HG03354 (cell line): ENCODE measurements around the gene SLAMF1.
A peak's percentile ranks its signal among the peaks of the same experiment; 100 is the strongest.
"Not testable (repeated sequence)": the region's sequence is repeated elsewhere in the genome, so short reads cannot be mapped to it uniquely, and the experiment has no call there.

Experiments
- ATAC-seq: cut with Tn5 transposase; IDR thresholded peaks from one replicate; pipeline ENCODE4 v1.9.1; 2021; ENCODE audit warnings: mild to moderate bottlenecking; ENCODE audit not compliant: unreplicated experiment, poor library complexity, severe bottlenecking

SLAMF1 gene

DNA sequence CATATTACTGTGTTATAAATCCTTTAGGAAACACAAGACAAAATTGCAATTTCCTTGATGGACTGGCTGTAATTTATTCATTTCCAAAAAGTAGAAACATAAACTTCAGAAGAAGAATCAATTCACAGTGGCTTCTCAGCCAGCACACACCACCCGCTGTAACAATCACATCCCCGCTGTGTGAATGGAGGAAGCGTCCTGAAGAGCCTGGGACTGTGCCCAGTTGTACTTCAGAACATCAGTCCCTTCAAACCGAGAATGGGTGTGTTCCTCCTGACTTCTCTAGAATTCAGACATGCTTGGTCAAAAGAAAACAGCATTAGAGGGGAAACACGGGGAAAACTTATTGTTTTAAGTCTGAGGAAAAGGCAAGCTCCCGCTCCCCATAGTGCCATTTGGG lies 38.8 kb downstream of the SLAMF1 start:
- no peak for ATAC-seq

DNA sequence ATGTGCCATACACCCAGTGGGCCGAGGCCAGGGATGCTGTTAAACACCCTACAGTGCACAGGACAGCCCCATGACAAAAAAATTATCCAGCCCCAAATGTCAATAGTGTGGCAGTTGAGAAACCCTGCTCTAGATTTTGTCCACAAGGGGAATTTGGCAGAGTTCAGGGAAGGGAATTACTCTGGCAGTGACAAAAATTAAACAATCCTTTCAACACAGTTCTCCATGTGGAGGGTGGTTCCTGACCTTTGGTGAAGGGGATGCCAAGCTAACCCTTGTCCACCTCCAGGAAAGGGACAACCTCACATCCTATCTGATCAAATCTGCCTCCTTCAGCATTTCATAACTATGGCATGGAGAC lies 39.2 kb downstream of the SLAMF1 start:
- ATAC-seq, result no peak

DNA sequence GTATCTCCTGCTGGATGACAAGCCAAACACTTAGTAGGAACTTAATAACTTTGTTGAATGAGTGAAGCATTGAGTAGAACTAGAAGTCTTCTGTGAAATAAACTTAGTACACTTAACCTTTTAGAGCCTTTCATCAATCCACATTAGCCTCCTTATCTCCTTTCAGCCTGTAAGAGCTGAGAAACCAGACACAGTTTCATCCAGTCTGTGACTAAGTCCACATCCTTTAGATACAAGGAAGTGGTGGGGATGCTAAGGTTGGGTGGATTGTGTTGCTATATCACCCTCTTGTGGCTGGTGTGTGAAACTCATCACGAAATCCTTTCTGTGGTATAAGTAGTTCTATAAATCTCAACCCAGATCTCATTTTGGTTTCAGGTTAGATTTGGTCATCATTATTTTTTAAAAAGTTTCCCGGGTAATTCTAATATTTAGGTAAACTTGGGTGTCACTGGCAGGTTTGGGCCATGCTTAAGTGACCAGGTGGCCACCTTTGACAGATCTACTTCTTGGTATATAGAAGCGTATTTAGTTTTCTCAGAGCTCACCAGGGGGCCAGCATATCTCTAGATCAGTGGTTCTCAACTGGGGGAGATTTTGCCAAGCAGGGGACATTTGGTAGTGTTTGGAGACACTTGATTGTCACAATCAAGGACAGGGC lies 39.7 kb downstream of the SLAMF1 start:
- peak; percentile 74 for ATAC-seq

DNA sequence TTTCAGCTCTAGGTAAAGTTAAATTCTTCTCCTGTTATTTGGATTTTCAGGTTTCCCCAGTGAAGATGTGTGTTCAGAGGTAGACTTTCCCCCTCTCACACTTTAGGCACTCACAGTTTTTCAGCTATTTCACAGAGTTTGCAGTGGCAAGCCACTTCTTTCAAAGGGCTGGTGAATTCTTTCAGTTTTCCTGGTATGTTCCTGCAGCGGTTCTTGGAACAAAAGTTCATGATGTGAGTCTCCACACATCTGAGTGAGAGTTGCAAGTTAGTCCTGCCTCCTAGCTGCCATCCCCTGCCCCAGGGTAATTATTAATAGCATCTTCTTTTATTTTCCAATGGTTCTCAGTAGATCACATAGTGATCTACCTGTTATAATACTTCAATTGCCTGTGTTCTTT lies 40.2 kb downstream of the SLAMF1 start:
- peak; percentile 8 for ATAC-seq

DNA sequence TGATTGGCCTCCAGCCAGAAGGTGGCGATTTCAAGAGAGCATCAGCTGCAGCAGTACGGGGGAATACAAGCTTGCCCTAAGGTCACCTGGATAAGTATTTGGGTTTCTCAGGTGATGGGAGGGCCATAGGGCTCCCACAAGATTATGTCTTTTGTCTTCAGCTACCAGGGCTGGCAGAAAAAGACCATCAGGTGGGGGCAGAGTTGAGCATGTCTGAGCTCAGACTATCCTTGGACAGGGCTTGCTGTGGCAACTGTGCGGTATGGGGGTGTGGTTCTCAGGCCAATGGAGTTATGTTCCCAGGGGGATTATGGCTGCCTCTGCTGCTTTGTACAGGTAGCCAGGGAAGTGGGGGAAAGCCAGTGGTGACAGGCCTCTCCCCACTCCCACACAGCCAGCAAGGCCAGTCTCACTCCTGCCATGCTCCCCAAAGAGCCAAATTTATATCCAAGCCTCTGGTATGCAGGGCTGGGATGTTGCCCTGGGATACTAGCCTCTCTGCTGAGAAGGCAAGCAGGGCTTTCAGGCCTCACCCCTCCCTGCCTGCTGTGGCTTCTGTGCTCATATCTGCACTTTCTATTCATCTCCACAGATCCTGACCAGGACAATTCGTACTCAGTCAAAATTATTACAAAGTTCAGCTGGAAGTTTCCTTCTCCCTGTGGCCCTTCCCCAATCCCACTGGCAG lies 40.9 kb downstream of the SLAMF1 start:
- ATAC-seq, result no peak

DNA sequence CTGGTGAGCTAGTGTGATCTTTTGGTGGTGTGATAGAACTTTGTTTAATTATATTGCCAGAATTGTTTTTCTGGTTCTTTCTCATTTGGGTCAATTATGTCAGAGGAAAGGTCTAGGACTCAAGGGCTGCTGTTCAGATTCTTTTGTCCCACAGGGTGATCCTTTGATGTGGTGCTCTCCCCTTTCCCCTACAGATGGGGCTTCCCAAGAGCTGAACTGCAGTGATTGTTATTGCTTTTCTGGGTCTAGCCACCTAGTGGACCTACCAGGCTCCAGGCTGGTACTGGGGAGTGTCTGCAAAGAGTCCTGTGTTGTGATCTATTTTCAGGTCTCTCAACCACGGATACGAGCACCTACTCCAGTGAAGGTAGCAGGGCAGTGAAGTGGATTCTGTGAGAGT lies 41.6 kb downstream of the SLAMF1 start:
- ATAC-seq, result no peak

DNA sequence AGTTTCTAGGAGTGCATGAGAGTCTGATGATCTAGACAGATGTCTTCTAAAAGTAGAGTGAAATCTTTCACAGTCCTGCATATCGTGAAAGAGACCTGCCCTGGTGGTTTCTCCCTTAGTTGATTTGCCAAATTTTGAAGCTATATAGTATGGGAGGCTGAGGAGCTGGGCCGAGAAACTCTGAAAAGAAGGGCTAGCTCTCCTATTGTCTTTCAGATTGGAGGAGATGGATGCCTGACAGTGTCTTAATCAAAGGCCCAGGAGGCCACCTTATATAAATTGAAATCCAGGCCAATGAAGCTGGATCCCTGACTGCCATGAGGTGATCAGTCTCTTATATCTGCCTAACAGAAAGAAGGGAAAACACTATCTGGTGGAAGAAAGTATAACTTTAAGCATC lies 49.1 kb downstream of the SLAMF1 start:
- ATAC-seq, result no peak

DNA sequence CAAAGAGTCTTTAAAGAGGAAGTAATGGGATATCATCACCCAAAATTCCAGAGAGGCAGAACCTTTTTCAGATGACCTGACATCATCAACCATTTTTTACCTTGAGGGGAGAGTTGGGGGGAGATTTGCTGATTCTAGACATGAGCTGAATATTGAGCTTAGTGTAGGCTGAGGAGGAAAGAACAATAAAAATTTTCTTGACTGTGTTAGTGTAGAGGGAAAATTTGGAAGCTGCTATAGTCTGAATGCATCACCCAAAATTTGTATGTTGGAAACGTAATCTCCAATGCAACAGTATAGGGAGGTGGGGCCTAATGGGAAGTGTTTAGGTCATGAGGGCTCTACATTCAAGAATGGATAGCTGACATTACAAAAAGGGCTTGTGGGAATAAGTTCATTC lies 49.8 kb downstream of the SLAMF1 start:
- ATAC-seq, result no peak

DNA sequence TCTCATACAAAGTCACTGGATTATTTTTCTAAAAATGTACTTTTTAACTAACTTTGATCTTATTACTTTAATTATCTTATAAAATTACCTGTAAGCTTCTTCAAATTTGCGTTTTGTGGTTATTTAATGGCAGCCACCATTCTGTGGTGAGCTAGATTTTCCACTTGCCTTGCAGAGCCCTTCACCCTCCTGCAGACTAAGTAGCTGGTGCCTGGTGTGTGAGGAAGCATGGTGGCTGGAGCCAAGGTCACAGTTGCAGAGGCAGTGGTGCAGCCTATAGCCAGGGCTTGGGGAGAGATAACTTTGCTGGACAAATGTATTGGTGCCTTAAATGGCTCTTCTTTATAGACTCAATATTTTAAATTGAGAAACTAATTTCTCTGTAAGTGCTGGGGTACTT lies 56.4 kb downstream of the SLAMF1 start:
- no peak for ATAC-seq

DNA sequence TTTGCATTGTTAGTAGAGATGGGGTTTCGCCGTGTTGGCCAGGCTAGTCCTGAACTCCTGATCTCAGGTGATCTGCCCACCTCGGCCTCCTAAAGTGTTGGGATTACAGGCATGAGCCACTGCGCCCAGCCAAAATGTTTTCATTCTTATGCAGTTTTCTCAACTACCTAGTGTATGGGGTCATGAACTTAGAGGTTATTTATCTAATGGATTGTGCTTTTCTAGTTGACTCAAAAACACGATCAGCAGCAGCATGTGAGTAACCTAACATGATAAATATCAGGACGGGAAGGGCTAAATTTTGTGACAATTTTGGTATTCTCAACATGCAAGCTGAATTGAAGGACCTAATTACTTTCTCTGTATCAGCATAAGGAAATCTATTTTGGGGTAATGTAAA lies 58.4 kb downstream of the SLAMF1 start:
- ATAC-seq, result no peak

DNA sequence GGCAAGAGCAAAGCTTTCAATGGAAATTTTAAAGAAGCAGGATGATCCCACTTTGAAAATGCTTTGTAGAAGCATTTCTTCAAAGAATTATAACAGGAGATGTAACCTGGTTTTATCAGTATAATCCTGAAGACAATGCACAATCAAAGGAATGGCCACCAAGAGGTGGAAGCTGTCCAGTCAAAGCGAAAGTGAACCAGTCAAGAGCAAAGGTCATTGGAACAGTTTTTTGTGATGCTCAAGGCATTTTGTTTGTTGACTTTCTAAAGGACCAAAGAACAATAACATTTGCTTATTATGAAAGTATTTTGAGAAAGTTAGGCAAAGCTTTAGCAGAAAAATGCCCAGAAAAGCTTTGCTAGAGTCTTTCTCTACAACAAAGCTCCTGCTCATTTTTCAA lies 62.1 kb downstream of the SLAMF1 start:
- ATAC-seq, result no peak

DNA sequence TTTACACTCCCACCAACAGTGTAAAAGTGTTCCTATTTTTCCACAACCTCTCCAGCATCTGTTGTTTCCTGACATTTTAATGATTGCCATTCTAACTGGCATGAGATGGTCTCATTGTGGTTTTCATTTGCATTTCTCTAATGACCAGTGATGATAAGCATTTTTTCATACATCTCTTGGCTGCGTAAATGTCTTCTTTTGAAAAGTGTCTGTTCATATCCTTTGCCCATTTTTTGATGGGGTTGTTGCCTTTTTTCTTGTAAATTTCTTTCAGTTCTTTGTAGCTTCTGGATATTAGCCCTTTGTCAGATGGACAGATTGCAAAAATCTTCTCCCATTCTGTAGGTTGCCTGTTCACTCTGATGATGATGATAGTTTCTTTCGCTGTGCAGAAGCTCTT lies 63.9 kb downstream of the SLAMF1 start:
- not testable (repeated sequence) for ATAC-seq

DNA sequence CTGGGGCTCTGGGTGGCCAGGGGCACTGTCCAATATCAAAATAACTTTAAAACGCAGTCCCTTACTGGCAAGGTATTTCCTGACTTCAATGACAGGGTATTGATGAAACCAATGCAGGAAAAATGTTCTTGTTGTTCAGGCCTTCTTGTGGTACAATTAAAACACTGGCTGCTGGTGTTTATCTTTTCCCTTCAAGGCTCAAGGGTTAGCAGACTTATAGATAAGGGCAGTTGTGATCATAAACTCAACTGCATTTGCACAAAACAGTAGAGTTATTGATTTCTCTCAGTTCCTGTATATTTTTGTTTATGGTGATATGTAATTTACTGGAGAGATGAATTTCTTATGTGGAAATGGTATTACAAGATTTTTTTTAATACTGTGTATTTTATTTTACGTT lies 64.9 kb downstream of the SLAMF1 start:
- ATAC-seq, result no peak

DNA sequence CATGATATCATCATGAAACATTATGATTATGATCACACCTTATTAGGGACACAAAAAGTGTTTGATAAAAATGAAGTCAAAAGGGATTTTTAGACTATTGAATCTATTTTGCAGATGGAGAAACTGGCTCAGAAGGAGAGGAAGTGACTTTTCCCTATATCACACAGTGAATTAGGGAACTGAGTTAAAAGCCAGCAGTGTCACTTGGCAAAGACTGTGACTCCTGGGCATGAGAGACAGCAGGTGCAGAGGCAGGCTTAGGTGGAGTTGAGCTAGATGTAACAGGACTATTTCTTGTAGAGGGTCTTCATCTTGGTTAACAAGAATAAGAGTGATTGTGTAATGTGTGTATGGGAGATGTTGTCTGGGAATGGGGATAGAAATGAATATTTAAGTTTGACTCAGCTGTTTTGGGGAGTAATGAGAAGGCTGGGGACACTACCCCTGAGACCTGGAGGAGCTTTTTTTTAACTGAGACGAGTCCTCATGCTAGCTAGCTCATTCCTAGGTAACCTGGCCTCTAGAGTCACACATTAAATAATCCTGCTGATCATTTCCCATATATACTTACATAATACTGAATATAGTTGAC lies 66.5 kb downstream of the SLAMF1 start:
- ATAC-seq, result no peak

DNA sequence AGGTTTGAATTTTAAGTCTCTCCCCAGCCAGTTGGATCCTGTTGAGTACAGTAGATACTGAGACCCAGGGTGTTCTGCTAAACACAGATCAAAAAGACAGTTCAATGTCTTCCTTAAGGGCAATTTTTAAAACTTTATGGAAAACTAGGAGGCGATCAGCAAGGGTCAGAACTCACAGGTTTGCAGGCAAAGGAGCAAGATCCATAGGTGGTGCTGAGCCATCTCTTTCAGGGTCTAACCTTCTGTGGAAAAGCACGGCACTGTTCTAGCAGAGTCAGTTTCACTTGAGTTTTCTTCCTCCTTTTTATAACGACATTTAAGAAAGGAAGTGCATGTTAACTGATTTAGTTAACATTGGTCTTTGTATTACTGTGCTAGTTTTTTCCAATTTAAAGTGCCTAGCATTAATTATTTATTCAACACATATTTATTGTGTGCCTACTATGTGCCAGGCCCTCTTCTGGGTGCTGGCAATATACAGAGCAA lies 67.6 kb downstream of the SLAMF1 start, which contains the start of gene CD84:
Gene CD84 (minus strand): TSS at position 281 of the 486 bp plus-strand sequence. CDS start 59 bp downstream, at position 222.
- no peak for ATAC-seq

DNA sequence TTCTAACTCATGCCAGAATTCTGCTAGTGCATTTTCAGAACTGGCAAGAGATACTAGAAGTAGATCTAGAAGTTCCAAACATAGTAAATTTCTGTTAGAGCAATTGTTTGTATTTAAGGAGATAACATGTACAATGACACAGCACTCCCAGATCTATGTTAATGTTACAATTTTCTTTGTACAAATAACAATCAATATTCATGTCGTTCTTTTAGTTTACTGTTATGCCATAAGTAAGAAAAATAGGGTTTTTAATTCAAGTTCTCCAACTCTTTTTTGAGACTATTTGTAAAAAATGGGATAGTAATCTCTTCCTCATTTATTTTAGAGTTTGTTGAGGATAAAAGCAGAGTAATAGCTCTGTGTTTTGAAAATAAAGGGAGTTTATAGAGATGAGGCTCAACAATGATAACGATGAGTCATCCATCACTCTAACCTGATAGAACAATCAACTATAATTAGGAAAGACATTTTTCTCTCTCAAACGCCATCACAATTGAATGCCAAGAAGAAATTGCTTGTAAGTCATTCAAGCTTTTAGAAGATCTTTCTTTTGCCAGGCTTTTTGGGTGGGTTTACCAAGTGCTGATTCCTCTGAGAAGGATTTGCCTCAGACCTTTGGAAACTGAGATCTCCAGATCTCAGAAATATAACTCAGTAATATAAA lies 68.2 kb downstream of the SLAMF1 start:
- no peak for ATAC-seq

DNA sequence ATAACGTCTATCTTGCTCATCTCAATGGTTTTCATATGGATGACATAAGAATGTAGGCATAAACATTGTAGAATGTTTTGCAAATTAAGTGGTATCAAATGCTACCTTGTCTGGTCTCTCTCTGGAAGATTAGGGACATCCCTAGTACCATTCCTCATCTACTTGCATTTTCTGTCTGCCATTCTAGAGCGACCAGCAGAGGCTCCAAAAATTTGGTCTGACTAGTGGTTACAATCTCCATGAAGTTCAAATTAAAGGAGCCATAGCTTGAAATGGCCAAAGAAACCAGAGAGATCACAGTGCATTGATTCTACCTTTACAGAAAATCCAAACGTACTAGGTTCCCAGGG lies 68.7 kb downstream of the SLAMF1 start:
- ATAC-seq, result no peak

DNA sequence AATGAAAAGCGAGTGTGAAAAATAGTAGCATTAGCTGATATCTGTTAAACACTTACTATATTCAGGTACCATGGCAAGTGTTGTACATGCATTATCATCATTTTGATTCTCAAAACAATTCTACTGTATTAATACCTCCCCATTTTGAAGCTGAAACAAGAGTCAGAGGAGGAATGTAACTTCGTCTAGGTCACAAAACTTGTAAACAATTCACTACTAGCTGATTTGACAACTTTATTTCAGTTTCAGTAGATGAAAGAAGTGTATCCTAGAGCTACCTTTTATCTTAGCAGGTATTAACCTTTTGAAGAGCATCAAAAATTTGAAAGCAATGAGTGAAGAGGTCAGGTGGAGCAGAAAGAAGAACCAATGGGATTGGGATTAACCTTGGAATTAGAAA lies 69.2 kb downstream of the SLAMF1 start:
- no peak for ATAC-seq

DNA sequence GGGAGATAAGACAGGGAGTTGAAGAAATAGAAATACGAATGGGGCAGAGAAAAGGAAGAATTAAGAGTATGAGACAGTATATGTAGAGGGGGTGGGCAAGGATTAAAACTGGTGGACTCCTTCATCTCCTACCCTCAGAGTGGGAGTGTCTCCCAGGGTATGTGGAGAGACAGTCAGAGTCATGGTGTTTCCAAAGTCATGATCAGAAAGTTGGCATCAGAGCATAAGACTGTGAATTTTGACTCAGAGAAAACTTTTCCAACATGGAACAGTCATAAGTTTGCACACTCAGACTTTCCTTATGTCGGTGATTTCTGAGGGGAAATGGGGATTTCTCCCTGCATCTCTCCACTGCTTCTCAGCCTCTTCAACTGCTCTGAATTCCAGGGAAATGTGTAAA lies 70.0 kb downstream of the SLAMF1 start:
- ATAC-seq, result no peak

DNA sequence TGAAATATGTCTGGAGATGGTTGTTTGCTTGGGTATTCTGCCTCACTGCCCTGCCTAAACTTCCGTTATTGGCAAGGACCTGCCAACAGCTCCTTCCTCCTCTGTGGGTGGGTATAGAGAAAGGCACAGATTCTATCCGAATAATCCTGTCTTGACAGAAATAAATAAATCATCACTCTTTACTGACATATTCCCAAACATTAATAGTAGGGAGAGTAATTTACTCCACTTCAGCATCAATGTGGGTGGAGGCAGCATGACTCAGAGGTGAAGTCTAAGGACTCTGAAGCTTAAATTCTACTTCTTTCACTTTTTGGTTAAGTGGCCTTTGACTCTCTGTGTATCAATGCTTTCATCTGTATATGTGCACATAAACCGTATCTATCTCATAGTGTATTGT lies 70.5 kb downstream of the SLAMF1 start:
- ATAC-seq, result no peak
